GM19328 (cell line): Measurements from ENCODE around the gene DPH3.
A peak's percentile ranks its signal among the peaks of the same experiment; 100 is the strongest.

Source experiments
- ATAC-seq: cut with Tn5 transposase; IDR thresholded peaks from one replicate; pipeline ENCODE4 v1.9.1; 2021; ENCODE audit warnings: mild to moderate bottlenecking, moderate library complexity; ENCODE audit not compliant: unreplicated experiment

The DPH3 gene

DNA sequence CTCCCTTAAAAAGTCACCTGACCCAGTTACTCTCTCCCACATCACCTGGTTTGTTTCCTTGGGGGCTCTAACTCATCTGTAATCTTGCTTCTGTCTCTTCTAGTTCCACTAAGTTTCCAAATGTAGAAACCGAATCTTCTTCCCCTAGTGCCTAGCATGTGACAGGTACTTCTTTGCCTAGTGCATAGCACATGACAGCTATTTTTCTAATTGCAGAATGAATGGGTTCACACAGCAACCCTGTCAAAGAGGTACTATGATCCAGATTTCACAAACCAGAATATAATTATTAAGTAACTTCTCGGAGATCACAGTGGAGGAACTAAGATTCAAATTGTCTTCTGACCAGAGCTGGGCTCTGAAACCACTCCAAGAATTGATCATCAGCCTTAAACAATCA is 7.4 kb downstream of the DPH3 start:
- ATAC-seq = no peak

DNA sequence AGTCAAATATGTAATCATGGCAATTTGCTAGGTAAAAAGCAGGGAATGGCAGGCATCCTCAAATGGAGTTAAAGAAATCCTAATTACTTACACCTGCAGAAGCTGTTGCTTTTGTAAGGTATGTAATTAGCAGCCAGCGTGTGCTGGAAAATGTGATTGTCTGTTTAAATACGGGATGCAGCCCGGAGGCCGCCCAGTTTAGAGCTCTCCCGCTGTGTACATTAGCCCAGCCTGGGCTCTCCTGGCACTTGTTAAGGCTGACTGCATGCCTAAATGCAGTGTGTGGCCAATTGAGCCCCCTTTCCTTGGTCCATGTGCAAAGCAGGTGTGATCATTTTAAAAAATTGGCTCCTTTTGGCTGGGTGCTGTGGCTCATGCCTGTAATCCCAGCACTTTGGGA is 9.0 kb downstream of the DPH3 start:
- ATAC-seq = no peak

DNA sequence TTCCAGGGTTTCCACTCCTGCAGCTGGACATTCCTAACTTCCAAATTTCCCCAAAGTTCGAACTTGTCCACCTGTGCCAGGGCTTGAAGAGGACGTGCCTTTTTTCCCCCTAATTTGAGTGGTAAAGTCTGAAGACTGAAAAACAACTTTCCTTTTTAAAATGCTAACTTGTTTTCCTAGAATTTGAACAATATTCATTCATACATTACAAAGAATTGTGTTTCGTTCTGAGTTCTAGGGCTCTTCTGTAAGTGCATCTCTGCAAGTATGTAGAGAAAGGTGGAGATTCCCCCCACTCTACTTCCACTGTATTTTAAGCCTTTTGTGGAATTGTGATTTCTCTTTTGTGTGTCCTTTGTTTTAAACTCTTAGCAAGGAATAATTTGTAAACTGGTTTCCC is 9.4 kb downstream of the DPH3 start:
- no peak for ATAC-seq

DNA sequence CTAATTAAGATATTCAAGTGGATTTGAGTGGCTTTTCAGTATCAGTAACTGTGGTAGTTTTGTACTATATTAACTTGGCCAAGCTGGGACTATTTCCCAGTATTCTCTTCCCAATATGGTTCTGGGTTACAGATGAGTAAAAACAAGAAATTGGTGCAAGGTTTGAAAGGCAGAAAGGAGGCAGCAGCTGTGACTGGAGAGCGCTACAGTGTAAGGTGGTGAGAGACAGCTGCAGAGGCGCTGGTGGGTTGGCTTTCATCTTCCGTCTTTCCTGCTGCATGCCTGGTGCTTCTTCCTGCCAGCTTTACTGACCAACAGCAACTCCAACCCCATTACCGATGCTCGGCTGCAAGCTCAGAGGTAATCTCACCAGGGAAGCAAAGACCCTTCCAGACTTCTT is 9.8 kb downstream of the DPH3 start:
- no peak for ATAC-seq

DNA sequence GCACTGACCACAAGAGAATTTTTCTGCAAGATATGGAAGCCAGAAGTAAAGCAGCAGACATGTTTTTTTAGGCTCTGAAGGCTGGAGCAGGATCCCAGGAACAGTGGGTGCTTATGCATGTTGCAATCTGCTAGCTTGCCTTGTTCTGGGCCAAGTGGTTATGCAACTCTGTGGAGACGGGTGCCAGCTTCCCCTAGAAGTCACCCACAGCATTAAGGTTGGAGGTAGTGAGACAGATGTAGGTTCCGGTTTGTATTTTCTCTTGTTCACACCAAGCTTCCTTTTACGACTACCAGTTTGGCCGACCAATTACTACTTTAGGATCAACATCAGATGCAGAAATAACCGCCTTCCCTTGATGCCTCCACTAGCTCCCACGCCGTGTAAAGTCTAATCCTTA is 11.1 kb downstream of the DPH3 start:
- ATAC-seq = no peak

DNA sequence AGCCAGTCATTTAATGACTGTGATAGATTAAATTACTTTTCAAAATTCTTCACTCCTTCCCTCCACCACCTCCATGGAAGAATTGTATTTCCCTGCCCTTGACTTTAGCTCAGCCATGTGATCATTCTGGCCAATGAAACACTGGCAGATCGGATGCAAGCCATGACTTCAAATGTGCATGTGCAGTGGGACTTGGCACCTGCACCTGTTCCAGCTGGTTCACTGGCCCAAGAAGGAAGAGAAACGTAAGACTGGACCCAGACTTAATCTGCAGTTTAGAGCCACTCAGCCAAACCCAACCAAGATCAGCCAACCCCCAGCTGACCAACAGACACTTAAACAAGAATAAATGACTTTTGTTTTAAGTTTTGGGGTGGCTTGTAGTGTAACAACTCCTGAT is 11.8 kb downstream of the DPH3 start:
- no peak for ATAC-seq

DNA sequence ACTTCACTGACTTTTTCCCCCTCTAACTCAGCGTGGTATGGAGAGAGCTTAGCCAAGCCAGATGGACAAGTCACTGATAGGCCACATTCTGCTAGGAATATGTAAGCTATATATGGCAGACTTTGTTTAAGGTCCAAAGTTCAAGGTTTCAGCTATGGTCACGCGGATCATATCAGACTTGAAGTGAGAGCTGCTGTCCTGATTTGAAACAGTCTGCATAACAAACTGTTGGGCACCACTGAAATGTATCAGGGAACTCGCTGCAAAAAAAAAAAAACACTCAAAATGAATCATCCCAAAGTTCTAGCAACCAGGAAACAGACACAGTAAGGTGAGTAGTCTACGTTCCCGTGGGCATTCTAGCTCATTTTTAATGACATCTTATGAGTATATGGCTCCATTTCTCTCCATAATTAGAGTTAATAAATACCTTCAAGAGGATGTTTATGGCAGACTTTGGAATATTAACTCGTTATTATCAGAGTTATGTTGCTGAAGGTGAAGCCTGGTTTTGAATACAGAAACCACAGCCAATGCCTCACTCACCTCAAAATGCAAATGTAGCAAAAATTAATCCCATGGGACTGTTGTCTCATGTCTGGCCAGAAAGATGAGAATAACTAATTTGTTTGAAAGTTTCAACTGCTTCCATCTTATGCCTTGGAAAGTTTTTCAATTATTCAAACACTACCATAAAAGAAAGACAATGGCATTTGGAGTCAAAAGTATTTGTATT is 12.3 kb downstream of the DPH3 start:
- no peak for ATAC-seq

DNA sequence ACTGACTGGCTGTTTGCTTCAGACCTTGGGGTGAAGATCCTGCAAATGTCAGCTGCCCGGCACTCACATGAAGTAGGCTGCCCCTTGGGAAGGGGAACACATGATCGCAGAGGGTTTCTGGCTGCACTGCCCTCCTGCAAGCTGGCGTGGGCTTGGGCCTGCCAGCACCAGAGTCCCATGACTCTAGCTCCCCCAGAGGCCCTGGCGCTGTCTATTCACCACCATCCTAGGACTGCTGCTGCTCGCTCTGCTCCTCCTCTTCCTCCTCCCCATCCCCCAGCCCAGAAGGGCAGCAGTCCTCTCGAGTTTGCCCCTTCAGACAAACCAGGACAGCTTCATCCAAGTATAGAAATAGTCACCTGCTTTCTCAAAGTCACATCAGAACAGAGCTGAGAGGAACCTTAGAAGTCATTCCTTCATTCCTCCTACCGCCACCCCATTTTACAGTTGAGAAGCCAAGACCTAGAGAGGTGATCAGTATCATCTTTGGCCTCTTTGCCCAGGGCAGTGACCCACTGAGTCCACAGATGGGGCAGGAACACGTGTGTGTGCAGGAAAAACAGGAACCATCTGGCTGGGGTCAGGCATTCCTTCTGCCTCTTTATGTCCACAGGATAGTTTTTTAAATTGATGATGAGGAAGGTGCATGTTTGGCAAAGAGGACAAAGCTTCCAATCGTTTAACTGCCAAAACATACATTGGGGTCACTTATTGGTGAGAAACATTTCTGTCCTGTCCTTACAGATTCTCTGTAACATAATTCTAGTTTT is 13.2 kb downstream of the DPH3 start:
- no peak for ATAC-seq

DNA sequence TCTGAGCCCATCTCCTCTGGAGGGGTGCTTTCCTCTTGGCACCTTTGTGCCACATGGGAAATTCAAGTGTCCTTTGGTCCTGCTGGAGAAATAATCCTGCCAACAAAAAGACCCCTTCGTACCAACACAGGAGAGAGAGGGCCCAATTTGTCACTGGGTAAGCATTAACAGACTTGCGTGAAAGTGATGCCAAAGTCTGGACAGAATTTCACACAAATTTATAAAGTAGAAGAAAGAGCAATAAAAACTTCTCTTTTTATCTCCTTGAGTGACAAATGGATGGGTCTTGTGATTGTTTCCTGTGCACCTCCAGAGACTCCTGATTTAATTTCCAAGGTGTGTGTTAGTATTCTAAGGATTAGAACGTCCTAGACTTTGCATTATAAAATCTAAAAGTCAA is 14.9 kb downstream of the DPH3 start:
- ATAC-seq = no peak

DNA sequence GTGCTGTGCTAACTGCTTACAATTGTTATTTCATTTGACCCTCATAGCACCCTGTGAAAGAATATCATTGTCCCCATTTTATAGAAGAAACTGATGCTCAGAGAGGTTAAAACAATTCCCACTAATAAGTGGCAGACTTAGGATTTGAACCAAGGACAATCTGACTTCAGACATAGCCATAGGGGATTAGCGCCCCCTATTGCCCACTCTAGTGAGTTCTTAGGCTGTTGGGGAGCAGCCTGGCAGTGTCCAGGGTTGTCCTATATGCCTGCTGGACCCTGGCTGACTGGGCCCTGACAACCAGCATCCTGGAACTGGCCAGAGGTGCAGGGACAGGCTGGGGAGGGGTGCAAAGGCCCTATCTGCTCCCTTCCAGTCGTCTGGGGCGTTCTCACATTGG is 15.4 kb downstream of the DPH3 start:
- no peak for ATAC-seq

DNA sequence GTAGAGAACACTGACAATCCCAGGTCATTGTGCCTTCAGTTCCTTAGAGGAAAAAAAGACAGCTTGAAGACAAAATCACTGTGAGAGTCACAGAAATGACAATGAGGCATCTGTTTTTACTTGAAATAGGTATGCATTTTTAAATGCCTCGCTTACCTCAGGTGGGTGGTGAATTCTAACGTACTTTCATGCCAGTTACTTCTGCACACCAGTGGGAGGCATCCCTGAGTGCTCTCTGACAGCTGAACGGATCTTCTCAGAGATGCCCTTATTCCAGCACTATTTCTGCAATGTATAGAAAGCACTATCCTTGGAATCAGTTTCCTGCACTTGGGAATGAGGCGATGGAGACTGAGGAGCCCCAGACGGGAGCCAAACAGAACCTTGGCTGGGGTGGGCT is 16.2 kb downstream of the DPH3 start:
- ATAC-seq = no peak

DNA sequence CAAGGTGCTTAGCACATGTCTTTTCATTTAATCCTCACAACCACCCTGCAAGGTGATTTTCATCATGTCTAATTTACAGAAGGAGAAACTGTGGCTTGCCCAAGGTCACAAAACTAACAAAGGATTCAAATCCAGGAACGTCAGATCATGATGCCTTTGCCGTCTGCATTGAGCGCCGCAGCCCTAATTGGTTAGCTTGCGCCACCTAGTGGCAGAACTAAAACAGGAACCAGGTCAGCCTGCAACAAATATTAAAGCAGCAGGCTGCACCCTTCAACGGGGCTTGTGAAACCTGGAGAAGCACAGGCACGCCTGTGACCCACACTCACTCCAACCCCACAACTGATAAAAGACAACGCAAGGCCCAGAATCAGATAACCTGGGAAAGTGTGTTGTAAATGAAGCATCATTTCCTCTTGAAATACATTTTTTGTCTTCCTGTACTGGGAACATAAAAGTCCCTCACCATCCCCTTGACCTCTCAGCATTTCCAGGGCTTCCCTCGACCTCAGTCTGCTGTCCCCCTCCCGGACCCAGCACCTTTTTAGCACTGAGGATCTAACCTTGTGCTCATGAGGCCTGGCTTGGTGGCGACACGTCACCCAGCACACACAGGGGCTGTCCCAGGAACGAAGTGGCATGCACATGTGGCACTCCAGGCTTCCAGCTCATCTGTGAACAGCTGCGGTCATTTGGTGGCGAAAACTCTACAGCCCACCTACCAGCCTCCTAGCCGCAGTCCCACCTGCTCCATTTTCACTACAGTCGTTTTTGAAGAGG is 17.3 kb downstream of the DPH3 start:
- ATAC-seq = peak; percentile 65

DNA sequence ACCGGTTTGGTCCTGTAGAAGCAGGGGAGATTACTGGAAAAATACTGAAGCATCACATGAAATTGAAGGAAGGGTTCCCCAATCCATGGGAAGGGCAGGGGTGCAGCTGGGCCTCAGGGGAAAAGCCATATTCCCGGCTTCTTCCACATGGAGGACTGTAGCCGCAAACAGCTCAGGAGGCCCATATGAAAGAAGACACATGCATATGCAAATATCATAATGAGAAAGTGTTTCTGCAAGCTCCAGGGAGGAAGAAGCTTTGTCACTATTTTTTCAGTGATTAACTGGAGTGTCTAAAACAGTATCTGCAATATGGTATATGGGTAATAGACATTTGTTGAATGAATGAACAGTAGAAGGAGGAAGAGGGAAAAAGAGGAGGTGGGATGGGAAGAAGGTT is 19.1 kb downstream of the DPH3 start:
- ATAC-seq = no peak

DNA sequence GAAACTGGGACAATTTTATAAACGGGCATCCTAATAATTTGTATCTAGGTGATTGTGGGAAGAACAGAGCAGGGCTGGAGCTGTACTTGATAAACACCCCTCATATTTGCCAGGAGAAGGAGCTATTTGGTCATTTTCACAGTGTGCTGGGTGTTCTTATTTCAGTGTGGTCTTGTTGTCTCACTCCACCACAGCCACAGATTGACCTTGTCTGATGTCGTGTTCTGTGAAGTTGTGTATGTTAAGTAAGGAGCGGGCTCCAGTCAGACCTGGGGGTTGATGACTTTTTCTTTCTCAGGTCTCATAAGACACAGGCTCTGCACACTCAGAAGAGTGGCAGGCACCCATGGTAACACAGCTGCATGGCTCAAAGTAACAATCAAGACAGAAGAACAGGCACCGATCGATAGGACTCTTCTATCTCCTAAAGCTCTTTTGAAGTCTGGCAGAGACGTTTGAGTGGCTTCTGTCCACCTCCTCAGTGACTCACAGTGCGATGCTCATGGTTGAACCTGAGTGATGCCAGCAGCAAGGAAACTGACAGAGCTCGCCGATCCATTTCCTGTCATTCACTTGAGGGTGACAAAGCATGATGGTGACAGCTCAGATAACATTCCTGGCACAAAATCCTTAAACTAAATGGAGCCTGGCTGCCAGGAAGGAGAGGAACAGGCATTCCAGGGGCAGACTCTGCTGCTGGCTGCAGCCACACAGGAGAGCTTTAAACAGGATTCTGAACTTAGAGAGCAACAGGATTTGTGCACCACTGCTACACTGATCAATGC is 20.8 kb downstream of the DPH3 start:
- ATAC-seq = no peak

DNA sequence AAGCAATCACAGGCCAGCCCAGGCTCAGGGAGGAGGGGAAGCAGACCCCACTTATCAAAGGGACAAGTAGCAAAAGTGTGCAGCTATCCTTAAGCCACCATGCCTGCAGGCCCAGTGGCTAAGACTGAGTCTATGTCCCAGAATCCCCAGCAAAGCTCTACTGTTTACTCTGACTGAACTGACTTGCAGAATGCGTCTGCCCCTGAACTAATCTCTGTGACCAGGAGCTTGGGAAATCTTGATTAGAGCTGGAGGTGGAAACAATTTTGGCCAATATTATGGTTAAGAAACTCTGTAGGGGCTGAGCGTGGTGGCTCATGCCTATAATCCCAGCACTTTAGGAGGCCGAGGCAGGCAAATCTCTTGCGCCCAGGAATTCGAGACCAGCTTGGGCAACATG is 22.6 kb downstream of the DPH3 start:
- no peak for ATAC-seq

DNA sequence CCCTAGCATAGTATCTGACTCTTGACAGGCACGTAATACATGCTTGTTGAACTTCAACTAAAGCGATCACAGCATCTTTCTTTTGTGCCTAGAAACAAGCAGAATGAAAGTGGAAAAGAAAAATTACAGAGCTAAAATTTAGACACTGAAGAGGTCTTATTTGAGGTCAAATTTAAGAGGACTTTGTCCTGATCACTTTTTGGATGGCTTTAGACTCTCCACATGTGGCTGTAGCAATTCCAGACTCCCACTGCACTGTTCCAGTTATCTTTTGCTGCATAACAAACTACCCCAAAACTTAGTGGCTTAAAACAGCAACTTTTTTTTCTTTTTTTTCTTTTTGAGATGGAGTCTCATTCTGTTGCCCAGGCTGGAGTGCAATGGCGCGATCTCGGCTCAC is 23.5 kb downstream of the DPH3 start:
- ATAC-seq = no peak

DNA sequence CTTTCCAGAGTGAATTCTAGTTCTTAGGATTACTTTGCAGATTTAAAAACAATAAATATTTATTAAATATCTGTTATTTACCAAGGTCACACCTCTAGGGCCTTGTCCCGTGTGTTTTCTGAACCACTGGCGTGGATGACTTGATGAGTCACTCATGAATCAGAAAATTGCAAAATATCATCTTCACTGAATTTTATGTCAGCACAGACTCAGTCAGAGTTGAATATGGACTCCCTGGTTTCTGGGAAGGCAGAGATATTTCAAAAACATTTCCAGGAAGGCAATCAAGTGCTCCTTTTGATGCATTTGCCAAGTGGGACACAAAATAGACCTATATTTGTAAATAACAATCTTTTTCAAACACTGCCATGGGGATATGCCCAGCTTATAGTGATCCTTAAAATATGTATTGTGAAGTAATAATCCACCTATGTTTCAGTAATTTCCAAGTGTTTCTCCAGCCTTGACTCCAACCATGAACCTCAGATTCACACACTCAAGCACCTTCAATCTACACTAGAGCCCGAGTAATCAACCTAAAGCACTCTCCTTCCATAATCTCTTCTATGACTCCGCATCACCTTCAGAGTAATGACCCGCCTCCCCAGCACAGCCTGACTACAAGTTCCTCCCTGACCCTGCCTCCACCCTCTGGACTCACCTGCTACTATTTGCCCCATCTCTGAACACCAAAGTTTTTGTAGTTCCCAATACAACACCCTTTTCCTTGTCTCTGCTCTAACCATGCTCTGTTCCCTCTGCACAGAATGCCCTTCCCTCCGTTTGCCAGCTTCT is 24.3 kb downstream of the DPH3 start:
- no peak for ATAC-seq

DNA sequence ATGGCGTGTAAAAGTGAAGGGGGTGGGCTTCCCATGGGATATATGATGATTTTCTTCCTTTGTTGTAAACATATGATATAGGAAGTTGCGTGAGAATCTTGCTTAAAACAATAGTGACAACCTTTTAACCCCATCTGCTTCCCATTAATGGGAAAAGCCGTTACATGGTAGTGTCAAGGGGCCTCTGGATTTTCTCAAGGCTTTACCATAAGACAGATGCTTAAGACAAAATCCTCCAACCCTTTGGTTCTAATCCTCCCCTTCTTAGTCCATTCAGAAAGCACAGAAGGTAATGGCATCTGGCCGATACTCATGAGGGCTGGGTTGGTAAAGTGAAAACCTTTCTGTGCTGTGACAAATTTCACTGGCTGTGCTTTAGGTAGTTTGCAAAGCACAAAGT is 25.0 kb downstream of the DPH3 start:
- no peak for ATAC-seq

DNA sequence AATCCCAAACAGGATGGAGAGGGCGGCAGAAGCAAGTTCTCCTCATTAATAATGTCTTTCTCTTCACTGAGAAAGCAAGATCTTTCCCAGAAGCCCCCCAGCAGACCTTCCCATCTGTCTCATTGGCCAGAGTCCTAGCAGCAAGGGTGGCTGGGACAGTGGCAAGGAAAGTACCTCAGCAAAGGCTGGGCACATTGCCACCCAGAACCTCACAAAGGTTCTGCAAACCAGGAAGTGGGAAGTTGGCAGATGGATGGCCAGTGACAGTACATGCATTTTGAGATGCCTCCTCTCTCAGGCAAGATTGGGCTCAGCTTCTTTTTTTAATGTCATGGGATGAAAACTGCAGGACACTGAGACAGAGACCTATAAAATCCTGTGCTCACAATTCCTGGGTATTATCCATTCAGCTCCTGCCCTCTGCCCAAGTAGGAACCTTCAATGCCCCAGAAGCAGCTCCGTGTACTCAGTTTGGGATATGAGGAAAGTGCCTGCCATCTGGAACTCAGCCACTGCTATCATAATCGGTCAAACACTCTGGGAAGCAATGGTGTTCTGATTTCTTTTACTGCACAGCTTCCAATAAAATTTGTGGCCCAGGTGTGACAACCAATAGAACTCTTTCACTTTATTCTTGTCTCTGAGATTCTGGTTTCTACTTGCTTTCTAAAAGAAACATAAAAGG is 25.5 kb downstream of the DPH3 start:
- no peak for ATAC-seq
